Measurements from ENCODE around the gene FGB. TPM values are rescaled to one million over a fixed set of nuclear protein-coding genes. Genes with fewer than 3 reads are reported as not detected.

FGB gene
- total and polyA plus RNA-seq, 9 of the 15 experiments (the other 6 are each of a cell fraction or from before 2014, with no cell fraction given), result 0.07 to 1.9 (median 0.13) TPM; not detected in 6

DNA sequence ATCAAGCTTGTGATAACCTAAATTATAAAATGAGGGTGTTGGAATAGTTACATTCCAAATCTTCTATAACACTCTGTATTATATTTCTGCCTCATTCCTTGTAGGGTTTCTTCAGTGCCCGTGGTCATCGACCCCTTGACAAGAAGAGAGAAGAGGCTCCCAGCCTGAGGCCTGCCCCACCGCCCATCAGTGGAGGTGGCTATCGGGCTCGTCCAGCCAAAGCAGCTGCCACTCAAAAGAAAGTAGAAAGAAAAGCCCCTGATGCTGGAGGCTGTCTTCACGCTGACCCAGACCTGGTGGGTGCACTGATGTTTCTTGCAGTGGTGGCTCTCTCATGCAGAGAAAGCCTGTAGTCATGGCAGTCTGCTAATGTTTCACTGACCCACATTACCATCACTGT is 2.9 kb downstream of the FGB start (continued):
- TF ChIP-seq, protein P1, sequence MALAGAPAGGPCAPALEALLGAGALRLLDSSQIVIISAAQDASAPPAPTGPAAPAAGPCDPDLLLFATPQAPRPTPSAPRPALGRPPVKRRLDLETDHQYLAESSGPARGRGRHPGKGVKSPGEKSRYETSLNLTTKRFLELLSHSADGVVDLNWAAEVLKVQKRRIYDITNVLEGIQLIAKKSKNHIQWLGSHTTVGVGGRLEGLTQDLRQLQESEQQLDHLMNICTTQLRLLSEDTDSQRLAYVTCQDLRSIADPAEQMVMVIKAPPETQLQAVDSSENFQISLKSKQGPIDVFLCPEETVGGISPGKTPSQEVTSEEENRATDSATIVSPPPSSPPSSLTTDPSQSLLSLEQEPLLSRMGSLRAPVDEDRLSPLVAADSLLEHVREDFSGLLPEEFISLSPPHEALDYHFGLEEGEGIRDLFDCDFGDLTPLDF (CRISPR knock-in tag; IDR thresholded peaks at IDR 0.05), result no peak
- no peak for TF ChIP-seq CBX8 (IDR thresholded peaks at IDR 0.05; ENCODE audit: borderline replicate concordance, extremely low read depth, low read depth, low read length, poor library complexity, severe bottlenecking)
- no peak for TF ChIP-seq RBM15 (IDR thresholded peaks at IDR 0.05; ENCODE audit: insufficient read depth, low read length)
- TF ChIP-seq CBX1 (IDR thresholded peaks at IDR 0.05; ENCODE audit: low read depth), result no peak
- TF ChIP-seq NCOA6 (IDR thresholded peaks at IDR 0.05), result no peak
- TF ChIP-seq, protein P2, sequence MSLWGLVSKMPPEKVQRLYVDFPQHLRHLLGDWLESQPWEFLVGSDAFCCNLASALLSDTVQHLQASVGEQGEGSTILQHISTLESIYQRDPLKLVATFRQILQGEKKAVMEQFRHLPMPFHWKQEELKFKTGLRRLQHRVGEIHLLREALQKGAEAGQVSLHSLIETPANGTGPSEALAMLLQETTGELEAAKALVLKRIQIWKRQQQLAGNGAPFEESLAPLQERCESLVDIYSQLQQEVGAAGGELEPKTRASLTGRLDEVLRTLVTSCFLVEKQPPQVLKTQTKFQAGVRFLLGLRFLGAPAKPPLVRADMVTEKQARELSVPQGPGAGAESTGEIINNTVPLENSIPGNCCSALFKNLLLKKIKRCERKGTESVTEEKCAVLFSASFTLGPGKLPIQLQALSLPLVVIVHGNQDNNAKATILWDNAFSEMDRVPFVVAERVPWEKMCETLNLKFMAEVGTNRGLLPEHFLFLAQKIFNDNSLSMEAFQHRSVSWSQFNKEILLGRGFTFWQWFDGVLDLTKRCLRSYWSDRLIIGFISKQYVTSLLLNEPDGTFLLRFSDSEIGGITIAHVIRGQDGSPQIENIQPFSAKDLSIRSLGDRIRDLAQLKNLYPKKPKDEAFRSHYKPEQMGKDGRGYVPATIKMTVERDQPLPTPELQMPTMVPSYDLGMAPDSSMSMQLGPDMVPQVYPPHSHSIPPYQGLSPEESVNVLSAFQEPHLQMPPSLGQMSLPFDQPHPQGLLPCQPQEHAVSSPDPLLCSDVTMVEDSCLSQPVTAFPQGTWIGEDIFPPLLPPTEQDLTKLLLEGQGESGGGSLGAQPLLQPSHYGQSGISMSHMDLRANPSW (CRISPR knock-in tag; IDR thresholded peaks at IDR 0.05), result no peak

DNA sequence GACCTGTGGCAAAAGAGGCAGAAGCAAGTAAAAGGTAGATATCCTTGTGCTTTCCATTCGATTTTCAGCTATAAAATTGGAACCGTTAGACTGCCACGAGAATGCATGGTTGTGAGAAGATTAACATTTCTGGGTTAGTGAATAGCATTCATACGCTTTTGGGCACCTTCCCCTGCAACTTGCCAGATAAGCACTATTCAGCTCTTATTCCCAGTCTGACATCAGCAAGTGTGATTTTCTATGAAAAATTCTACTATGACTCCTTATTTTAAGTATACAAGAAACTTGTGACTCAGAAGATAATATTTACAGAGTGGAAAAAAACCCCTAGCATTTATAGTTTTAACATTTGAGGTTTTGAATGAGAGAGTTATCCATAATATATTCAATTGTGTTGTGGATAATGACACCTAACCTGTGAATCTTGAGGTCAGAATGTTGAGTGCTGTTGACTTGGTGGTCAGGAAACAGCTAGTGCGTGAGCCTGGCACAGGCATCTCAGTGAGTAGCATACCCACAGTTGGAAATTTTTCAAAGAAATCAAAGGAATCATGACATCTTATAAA is 3.9 kb downstream of the FGB start:
- in situ Hi-C loops (cut with MboI) (no loop called here), intact Hi-C loops (cut with micrococcal nuclease) (no loop called here)
- TF ChIP-seq BHLHE40 (IDR thresholded peaks at IDR 0.05; ENCODE audit: low read length) (no peak), IRF2 (CRISPR knock-in tag; IDR thresholded peaks at IDR 0.05) (no peak), SMARCC2 (IDR thresholded peaks at IDR 0.05; ENCODE audit: low read depth) (no peak)
- TF ChIP-seq, protein P3, sequence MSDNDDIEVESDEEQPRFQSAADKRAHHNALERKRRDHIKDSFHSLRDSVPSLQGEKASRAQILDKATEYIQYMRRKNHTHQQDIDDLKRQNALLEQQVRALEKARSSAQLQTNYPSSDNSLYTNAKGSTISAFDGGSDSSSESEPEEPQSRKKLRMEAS (CRISPR knock-in tag; IDR thresholded peaks at IDR 0.05), result no peak

More for the DNA sequence above, 3.9 kb downstream of the FGB start:
- no TSS peak for BruUV-seq (replicated peaks)
- Histone ChIP-seq H3K79me2 (ENCODE audit: control insufficient read depth, insufficient read depth, low read length) (no peaks in the 10 kb centered on the region), H4K20me1 (replicated peaks; ENCODE audit: control insufficient read depth, insufficient read depth, low read length) (no peaks in the 10 kb centered on the region), H3K27ac (ENCODE audit: extremely low read depth, low read depth, low read length) (no peak overlapping the region), H3K36me3 (ENCODE audit: control insufficient read depth, insufficient read depth, low read length) (no peaks in the 10 kb centered on the region), H3K4me2 (ENCODE audit: insufficient read depth, low read length) (no peak overlapping the region), H3K9ac (ENCODE audit: insufficient read depth in 1 of 2, low read depth in 2 of 2, low read length in 2 of 2) (no peak overlapping the region), H3K4me3 (no peak overlapping the region), H3K4me1 (replicated peaks in 1 of 2; ENCODE audit: control insufficient read depth in 2 of 2, insufficient read depth in 2 of 2, low read length in 2 of 2) (no peaks in the 10 kb centered on the region), H2AFZ (ENCODE audit: low read depth, low read length) (peak overlapping the region; percentile 67), H3K27me3 (ENCODE audit: control insufficient read depth in 2 of 2, insufficient read depth in 2 of 2, low read length in 2 of 2) (no peaks in the 10 kb centered on the region), H3K9me3 (replicated peaks; ENCODE audit: control insufficient read depth, insufficient read depth, low read depth, low read length) (no peaks in the 10 kb centered on the region), H3K9me1 (ENCODE audit: control insufficient read depth, insufficient read depth, low read length) (no peaks in the 10 kb centered on the region)
- no peak for ATAC-seq
- ChIA-PET CTCF (ENCODE audit: low intra/inter-chr PET ratio) (no interaction called here), POLR2A (no interaction called here)
- no peak for FAIRE-seq
- DNase-seq (ENCODE audit: extremely low read depth in 1 of 4, low spot score in 3 of 4), result no peak
- 6% methylated on average over 5 of the region's 5 CpGs for WGBS (ENCODE audit: insufficient coverage, low coverage, missing lambda C conversion rate)

All from K562 (cell line).